Vagina (tissue), 2 donors: ENCODE data around the gene SELP. TPM values are rescaled to one million over a fixed set of nuclear protein-coding genes. Genes with fewer than 3 reads are reported as not detected.

Source experiments
- DNase-seq, 2 donors: peaks; one replicate each; pipeline ENCODE4 v3.0.0-alpha.2; 2017; ENCODE audit errors: extremely low spot score in 2 of 2
- H3K27ac ChIP-seq: fragments of 200-600 bp; sonication (generic); one replicate; pipeline ENCODE4 v1.5.1; 2019
- H3K27me3 ChIP-seq: fragments of 200-600 bp; sonication (generic); one replicate; pipeline ENCODE4 v1.5.1; 2019
- H3K36me3 ChIP-seq, 2 donors: fragments of 200-600 bp; sonication (generic); one replicate each; pipeline ENCODE4 v1.5.1; 2017 to 2019
- H3K4me1 ChIP-seq: fragments of 200-600 bp; sonication (generic); one replicate; pipeline ENCODE4 v1.5.1; 2019
- H3K4me3 ChIP-seq, 2 donors: fragments of 200-600 bp; sonication (generic); 1 replicate in 1 of 2; 2 replicates in 1 of 2; pipeline ENCODE4 v1.5.1; 2016 to 2019
- H3K9me3 ChIP-seq: fragments of 200-600 bp; sonication (generic); one replicate; pipeline ENCODE4 v1.5.1; 2019
- CTCF ChIP-seq, 3 experiments: fragments of 450-650 bp in 2 of 3; fragments of 200-600 bp in 1 of 3; sonication (generic) in 1 of 3; IDR thresholded peaks; one replicate each; pipeline ENCODE4 v1.5.1; 2017 to 2019; ENCODE audit warnings: antibody characterized with exemption in 3 of 3, mild to moderate bottlenecking in 2 of 3, moderate library complexity in 2 of 3
- POLR2A ChIP-seq, 2 donors: fragments of 450-650 bp; IDR thresholded peaks; one replicate each; pipeline ENCODE4 v1.6.1; 2017; ENCODE audit warnings: antibody characterized with exemption in 2 of 2, mild to moderate bottlenecking in 2 of 2, moderate library complexity in 2 of 2
- POLR2AphosphoS5 ChIP-seq, 2 donors: sonication (generic); formaldehyde crosslinking; IDR thresholded peaks; one replicate each; pipeline ENCODE4 v1.9.0; 2017; ENCODE audit warnings: antibody characterized with exemption in 2 of 2, mild to moderate bottlenecking in 2 of 2, low read depth in 1 of 2; ENCODE audit not compliant: insufficient read depth in 1 of 2
- intact Hi-C: fragments of 100-400 bp; cut with DNase I; formaldehyde crosslinking; loops from one replicate; pipeline ENCODE4 v1.15.1; 2023
- total RNA-seq: library from RNA; depleted of rRNA; stranded (reverse); fragments of >200 nt; gene quantifications from one replicate; pipeline ENCODE4 v1.2.3, GENCODE V29; 2016

The SELP gene
- total RNA-seq, 1 donor from 2014 or later = 8.8 TPM

- H3K27ac ChIP-seq = no peak overlapping the region
- no peaks in the 10 kb centered on the region for H3K9me3 ChIP-seq
- no peak for DNase-seq
- no peak for TF ChIP-seq POLR2AphosphoS5 (IDR thresholded peaks at IDR 0.05; ENCODE audit: insufficient read depth in 1 of 2, low read depth in 1 of 2)
- TF ChIP-seq CTCF (IDR thresholded peaks at IDR 0.05) = no peak
- no peak for TF ChIP-seq POLR2A (IDR thresholded peaks at IDR 0.05)
- no peak overlapping the region for H3K4me3 ChIP-seq
- H3K27me3 ChIP-seq = no peaks in the 10 kb centered on the region
- H3K36me3 ChIP-seq = no peaks in the 10 kb centered on the region
- intact Hi-C loops = no loop called here
- no peaks in the 10 kb centered on the region for H3K4me1 ChIP-seq
These were observed 17.6 kb upstream of the SELP start for GRCh38 chr1:169647512-169647911.

DNA sequence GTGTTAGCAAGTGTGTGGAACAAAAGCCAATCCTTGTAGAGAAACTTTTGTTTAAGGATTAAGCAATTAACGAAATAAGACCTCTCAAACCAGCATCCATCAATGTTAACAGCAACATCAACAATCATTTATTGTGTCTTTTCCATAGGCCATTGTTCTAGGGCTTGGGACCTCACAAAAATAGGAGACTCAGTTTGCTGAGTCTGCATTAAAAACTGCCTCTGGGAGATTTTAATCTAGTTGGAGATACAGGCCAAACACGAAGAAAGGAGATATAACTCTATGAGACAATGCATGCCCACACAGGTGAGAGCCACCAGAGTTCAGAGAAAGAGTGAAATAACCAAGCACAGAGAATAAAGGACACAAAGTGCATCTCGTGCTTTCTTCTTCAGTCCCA, 14.4 kb upstream of the SELP start:
- intact Hi-C loops = no loop called here
- Histone ChIP-seq H3K27ac (no peak overlapping the region), H3K36me3 (no peaks in the 10 kb centered on the region), H3K4me1 (no peaks in the 10 kb centered on the region), H3K4me3 (no peak overlapping the region), H3K9me3 (no peaks in the 10 kb centered on the region), H3K27me3 (no peaks in the 10 kb centered on the region)
- no peak for DNase-seq
- no peak for TF ChIP-seq POLR2A (IDR thresholded peaks at IDR 0.05)
- TF ChIP-seq CTCF (IDR thresholded peaks at IDR 0.05) = no peak
- no peak for TF ChIP-seq POLR2AphosphoS5 (IDR thresholded peaks at IDR 0.05; ENCODE audit: insufficient read depth in 1 of 2, low read depth in 1 of 2)

GRCh38 chr1:169634877-169635276, 5.0 kb upstream of the SELP start:
- intact Hi-C loops = no loop called here
- Histone ChIP-seq H3K4me3 (no peak overlapping the region), H3K36me3 (no peaks in the 10 kb centered on the region), H3K27ac (no peak overlapping the region), H3K4me1 (no peaks in the 10 kb centered on the region), H3K27me3 (no peaks in the 10 kb centered on the region), H3K9me3 (peaks cover 10% of the 10 kb centered on the region)
- TF ChIP-seq CTCF (IDR thresholded peaks at IDR 0.05) (no peak), POLR2A (IDR thresholded peaks at IDR 0.05) (no peak), POLR2AphosphoS5 (IDR thresholded peaks at IDR 0.05; ENCODE audit: insufficient read depth in 1 of 2, low read depth in 1 of 2) (no peak)
- DNase-seq = no peak

GRCh38 chr1:169634145-169634544, 4.2 kb upstream of the SELP start:
- H3K36me3 ChIP-seq = no peaks in the 10 kb centered on the region
- TF ChIP-seq POLR2A (IDR thresholded peaks at IDR 0.05) (no peak), CTCF (IDR thresholded peaks at IDR 0.05) (no peak), POLR2AphosphoS5 (IDR thresholded peaks at IDR 0.05; ENCODE audit: insufficient read depth in 1 of 2, low read depth in 1 of 2) (no peak)
- DNase-seq = no peak
- intact Hi-C loops = no loop called here
- no peaks in the 10 kb centered on the region for H3K4me1 ChIP-seq
- H3K27ac ChIP-seq = no peak overlapping the region
- no peaks in the 10 kb centered on the region for H3K27me3 ChIP-seq
- no peak overlapping the region for H3K4me3 ChIP-seq
- H3K9me3 ChIP-seq = peaks cover 10% of the 10 kb centered on the region

- no peak for TF ChIP-seq POLR2A (IDR thresholded peaks at IDR 0.05)
- TF ChIP-seq POLR2AphosphoS5 (IDR thresholded peaks at IDR 0.05; ENCODE audit: insufficient read depth in 1 of 2, low read depth in 1 of 2) = no peak
- TF ChIP-seq CTCF (IDR thresholded peaks at IDR 0.05) = no peak
- DNase-seq = no peak
- no peaks in the 10 kb centered on the region for H3K4me1 ChIP-seq
- no peak overlapping the region for H3K4me3 ChIP-seq
- H3K9me3 ChIP-seq = peaks cover 10% of the 10 kb centered on the region
- H3K27me3 ChIP-seq = no peaks in the 10 kb centered on the region
- no peaks in the 10 kb centered on the region for H3K36me3 ChIP-seq
- H3K27ac ChIP-seq = no peak overlapping the region
- intact Hi-C loops = no loop called here
These were observed 1.3 kb upstream of the SELP start for GRCh38 chr1:169631249-169631648.
